ENCODE measurements around the gene CCL25. TPM values are rescaled to one million over a fixed set of nuclear protein-coding genes. Genes with fewer than 3 reads are reported as not detected.

CCL25 gene
- total RNA-seq, 1 donor from 2014 or later, result not detected

- no peaks in the 10 kb centered on the region for H3K36me3 ChIP-seq (ENCODE audit: control insufficient read depth, insufficient read depth, low read length)
- TF ChIP-seq, protein P1, sequence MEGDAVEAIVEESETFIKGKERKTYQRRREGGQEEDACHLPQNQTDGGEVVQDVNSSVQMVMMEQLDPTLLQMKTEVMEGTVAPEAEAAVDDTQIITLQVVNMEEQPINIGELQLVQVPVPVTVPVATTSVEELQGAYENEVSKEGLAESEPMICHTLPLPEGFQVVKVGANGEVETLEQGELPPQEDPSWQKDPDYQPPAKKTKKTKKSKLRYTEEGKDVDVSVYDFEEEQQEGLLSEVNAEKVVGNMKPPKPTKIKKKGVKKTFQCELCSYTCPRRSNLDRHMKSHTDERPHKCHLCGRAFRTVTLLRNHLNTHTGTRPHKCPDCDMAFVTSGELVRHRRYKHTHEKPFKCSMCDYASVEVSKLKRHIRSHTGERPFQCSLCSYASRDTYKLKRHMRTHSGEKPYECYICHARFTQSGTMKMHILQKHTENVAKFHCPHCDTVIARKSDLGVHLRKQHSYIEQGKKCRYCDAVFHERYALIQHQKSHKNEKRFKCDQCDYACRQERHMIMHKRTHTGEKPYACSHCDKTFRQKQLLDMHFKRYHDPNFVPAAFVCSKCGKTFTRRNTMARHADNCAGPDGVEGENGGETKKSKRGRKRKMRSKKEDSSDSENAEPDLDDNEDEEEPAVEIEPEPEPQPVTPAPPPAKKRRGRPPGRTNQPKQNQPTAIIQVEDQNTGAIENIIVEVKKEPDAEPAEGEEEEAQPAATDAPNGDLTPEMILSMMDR (IDR thresholded peaks at IDR 0.05; ENCODE audit: insufficient read depth, low read length, severe bottlenecking), result no peak
- DNase-seq (ENCODE audit: low read depth), result no peak
- FAIRE-seq, result no peak
- H3K27me3 ChIP-seq (ENCODE audit: control insufficient read depth, insufficient read depth, low read length), result no peaks in the 10 kb centered on the region
- H3K4me3 ChIP-seq (ENCODE audit: low read depth, low read length), result no peak overlapping the region
Measured at GRCh38 chr19:8064911-8065874, 12.6 kb downstream of the CCL25 start.

DNA sequence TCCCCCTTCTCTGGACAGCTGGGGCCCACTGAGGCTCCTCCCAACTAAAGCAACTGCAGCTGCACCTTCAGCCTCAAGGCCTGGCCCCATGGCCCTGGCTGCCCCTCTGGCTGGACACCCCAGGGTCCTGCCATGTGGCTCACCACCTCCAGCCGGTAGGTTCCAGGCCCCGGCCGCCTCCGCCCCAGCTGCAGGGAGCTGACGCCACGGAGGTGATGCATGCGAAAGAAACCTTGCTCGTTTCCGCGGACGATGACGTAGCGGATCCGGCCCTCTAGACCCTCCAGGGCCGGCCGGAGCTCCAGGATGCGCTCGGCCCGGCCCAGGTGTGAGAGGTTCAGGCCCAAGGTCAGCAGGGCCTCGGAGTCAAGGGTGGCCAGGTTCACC is 13.3 kb downstream of the CCL25 start:
- no peak for FAIRE-seq

DNA sequence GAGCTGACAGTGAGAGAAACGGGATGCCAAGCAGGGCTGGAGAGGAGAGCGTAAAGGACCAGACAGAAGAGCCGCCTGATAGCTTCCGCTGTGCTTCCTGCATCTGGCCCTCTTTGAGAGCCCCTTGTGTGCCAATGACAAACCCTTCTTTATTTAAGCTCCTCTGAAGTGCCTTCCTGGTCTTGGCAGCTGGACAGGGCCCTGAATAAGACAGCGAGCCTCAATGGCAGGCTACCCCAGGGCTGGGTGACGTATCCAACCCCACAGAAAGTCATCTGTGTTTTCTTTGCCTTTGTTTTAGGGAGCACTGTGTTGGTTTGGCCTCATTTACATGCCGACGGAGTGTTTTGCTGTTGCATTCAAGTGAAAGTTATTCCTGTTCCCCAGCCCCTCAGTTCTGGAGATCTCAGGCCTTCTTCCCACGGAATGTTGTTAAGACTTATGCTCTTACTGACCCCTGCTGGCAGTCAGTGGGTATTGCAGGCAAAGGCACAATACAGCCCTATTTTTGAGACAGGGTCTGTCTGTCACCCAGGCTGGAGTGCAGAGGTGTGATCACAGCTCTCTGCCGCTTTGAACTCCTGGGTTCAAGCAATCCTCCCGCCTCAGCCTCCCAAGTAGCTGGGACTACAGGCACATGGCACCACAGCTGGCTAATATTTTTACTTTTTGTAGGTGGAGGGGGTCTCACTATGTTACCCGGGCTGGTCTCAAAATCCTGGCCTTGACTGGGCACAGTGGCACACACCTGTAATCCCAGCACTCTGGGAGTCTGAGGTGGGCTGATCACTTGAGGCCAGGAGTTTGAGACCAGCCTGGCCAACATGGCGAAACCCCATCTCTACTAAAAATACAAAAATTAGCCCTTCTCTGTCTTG is 16.8 kb downstream of the CCL25 start:
- DNase-seq (ENCODE audit: low read depth) (no peak), FAIRE-seq (no peak)
- TF ChIP-seq, protein P1 (IDR thresholded peaks at IDR 0.05; ENCODE audit: insufficient read depth, low read length, severe bottlenecking), result peak; percentile 41
- no peak overlapping the region for H3K4me3 ChIP-seq (ENCODE audit: low read depth, low read length)
- no peaks in the 10 kb centered on the region for H3K27me3 ChIP-seq (ENCODE audit: control insufficient read depth, insufficient read depth, low read length)
- H3K36me3 ChIP-seq (ENCODE audit: control insufficient read depth, insufficient read depth, low read length), result no peaks in the 10 kb centered on the region

More for the DNA sequence above, 13.3 kb downstream of the CCL25 start:
- no peaks in the 10 kb centered on the region for H3K36me3 ChIP-seq (ENCODE audit: control insufficient read depth, insufficient read depth, low read length)
- H3K27me3 ChIP-seq (ENCODE audit: control insufficient read depth, insufficient read depth, low read length), result no peaks in the 10 kb centered on the region
- H3K4me3 ChIP-seq (ENCODE audit: low read depth, low read length), result no peak overlapping the region
- TF ChIP-seq, protein P1 (IDR thresholded peaks at IDR 0.05; ENCODE audit: insufficient read depth, low read length, severe bottlenecking), result no peak
- no peak for DNase-seq (ENCODE audit: low read depth)

DNA sequence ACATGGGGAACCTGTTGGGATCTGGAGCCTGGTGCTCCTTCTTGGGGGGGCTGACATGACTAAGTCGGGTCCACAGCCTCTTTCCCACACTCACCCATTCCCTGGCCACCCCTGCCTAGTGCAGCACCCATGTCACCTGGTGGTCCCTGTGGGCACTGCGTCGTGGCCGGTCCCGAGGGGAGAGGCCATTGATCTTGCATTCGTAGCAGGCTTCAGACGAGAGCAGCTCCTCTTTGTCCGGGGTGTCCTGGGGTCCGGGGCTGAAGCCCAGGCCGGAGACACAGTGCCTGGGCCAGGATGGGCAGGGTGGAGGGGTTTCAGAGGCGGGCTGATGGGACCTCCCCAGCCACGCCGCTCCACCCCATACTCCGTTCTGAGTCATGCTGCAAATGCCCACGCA is 19.4 kb downstream of the CCL25 start:
- Histone ChIP-seq H3K4me3 (ENCODE audit: low read depth, low read length) (no peak overlapping the region), H3K36me3 (ENCODE audit: control insufficient read depth, insufficient read depth, low read length) (no peaks in the 10 kb centered on the region), H3K27me3 (ENCODE audit: control insufficient read depth, insufficient read depth, low read length) (no peaks in the 10 kb centered on the region)
- DNase-seq (ENCODE audit: low read depth) (no peak), FAIRE-seq (no peak)
- TF ChIP-seq, protein P1 (IDR thresholded peaks at IDR 0.05; ENCODE audit: insufficient read depth, low read length, severe bottlenecking), result no peak

- FAIRE-seq, result no peak
Measured at GRCh38 chr19:8074501-8074900, 21.9 kb downstream of the CCL25 start.

More at GRCh38 chr19:8074501-8074900, 21.9 kb downstream of the CCL25 start:
- no peak for DNase-seq (ENCODE audit: low read depth)
- no peaks in the 10 kb centered on the region for H3K27me3 ChIP-seq (ENCODE audit: control insufficient read depth, insufficient read depth, low read length)
- no peak overlapping the region for H3K4me3 ChIP-seq (ENCODE audit: low read depth, low read length)
- no peaks in the 10 kb centered on the region for H3K36me3 ChIP-seq (ENCODE audit: control insufficient read depth, insufficient read depth, low read length)
- TF ChIP-seq, protein P1 (IDR thresholded peaks at IDR 0.05; ENCODE audit: insufficient read depth, low read length, severe bottlenecking), result no peak

Measured in bronchial epithelial cell (primary cell).